Heart left ventricle (tissue), 16 donors: ENCODE data around the gene FSD2. TPM values are rescaled to one million over a fixed set of nuclear protein-coding genes. Genes with fewer than 3 reads are reported as not detected.
A peak's percentile ranks its signal among the peaks of the same experiment; 100 is the strongest.

ENCODE experiments used
- ATAC-seq, 4 donors: fragments of 200-7000 bp; cut with Tn5 transposase; one replicate each; pipeline ENCODE4 v1.9.1; 2020 to 2022; ENCODE audit warnings: moderate library complexity in 4 of 4, mild to moderate bottlenecking in 3 of 4, moderate number of reproducible peaks in 1 of 4
- DNase-seq, 5 donors: peaks; one replicate each; pipeline ENCODE4 v3.0.0-alpha.2; 2020
- H3K27ac ChIP-seq, 12 donors: fragments of 200-600 bp; sonication (generic) in 4 of 12; one replicate each; pipeline versions ENCODE4 v1.5.0 to v1.8.0; 2016 to 2022; ENCODE audit warnings: mild to moderate bottlenecking in 2 of 12
- H3K27me3 ChIP-seq, 9 donors: fragments of 200-600 bp; sonication (generic) in 2 of 9; one replicate each; pipeline versions ENCODE4 v1.5.1 to v1.8.0; 2016 to 2022; ENCODE audit warnings: mild to moderate bottlenecking in 3 of 9
- H3K36me3 ChIP-seq, 9 donors: fragments of 200-600 bp; sonication (generic) in 2 of 9; one replicate each; pipeline versions ENCODE4 v1.5.0 to v1.8.0; 2018 to 2022; ENCODE audit warnings: mild to moderate bottlenecking in 2 of 9
- H3K4me1 ChIP-seq, 12 donors: fragments of 200-600 bp; sonication (generic) in 4 of 12; one replicate each; pipeline versions ENCODE4 v1.5.0 to v1.8.0; 2016 to 2022; ENCODE audit warnings: mild to moderate bottlenecking in 3 of 12
- H3K4me3 ChIP-seq, 12 donors: fragments of 200-600 bp; sonication (generic) in 4 of 12; one replicate each; pipeline versions ENCODE4 v1.5.0 to v1.8.0; 2017 to 2022; ENCODE audit warnings: mild to moderate bottlenecking in 9 of 12, moderate library complexity in 4 of 12
- H3K9me3 ChIP-seq, 12 donors: fragments of 200-600 bp; sonication (generic) in 4 of 12; one replicate each; pipeline versions ENCODE4 v1.5.0 to v1.8.0; 2016 to 2022; ENCODE audit warnings: mild to moderate bottlenecking in 1 of 12
- POLR2A ChIP-seq, 2 donors: fragments of 450-650 bp; IDR thresholded peaks; one replicate each; pipeline ENCODE4 v1.6.1; 2017; ENCODE audit warnings: antibody characterized with exemption in 2 of 2, mild to moderate bottlenecking in 2 of 2, moderate library complexity in 2 of 2
- WGBS, 4 donors: extraction: QIAGEN DNeasy Blood & Tissue Kit in 2 of 4; methylation state at CpG; one replicate each; pipeline versions ENCODE4 v1.1.5 to v1.1.7; 2013 to 2018; 5-methylcytosine and 5-hydroxymethylcytosine counted together
- intact Hi-C, 10 donors: fragments of 100-400 bp; cut with DNase I; formaldehyde crosslinking; loops; one replicate each; pipeline versions ENCODE4 v1.11.1 to v1.14.2; 2022
- polyA plus RNA-seq, 2 donors: library from polyadenylated mRNA; stranded (reverse); fragments of 200-250 nt; gene quantifications; one replicate each; pipeline ENCODE4 v1.2.3, GENCODE V29; 2013
- total RNA-seq, 9 donors: library from RNA; depleted of rRNA in 2 of 9; stranded (reverse); fragments of >200 nt in 2 of 9; fragmentation: NEBNext Ultra II Directional in 3 of 9; extraction: Animal tissue kit (Norgen Biotek cat#: 25700) in 3 of 9; gene quantifications; one replicate each; pipeline versions ENCODE4 v1.1.0 to v1.2.4, GENCODE V29; 2016 to 2023
- TF ChIP-seq, protein P1 (sequence below), 12 donors: fragments of 200-600 bp; sonication (generic) in 4 of 12; IDR thresholded peaks; one replicate each; pipeline versions ENCODE4 v1.5.0 to v1.8.0; 2018 to 2022; ENCODE audit warnings: antibody characterized with exemption in 12 of 12, mild to moderate bottlenecking in 5 of 12
- donor health status: ischemic (EF 13 %, LVEDD 7.1; RV severe dilation, severe dysfunction).
- donor health status: healthy with polysubstance abuse.
- donor health status: DM: no; HTN: yes; CAD: no.
- donor health status: DM: no; HTN: no; CAD: no.
- donor health status: ischemic (EF 25% LVEDD 6.9; RV normal size, moderate dysfunction).
- donor health status: ischemic (EF 25% LVEDD 5.7; RV mildly dilated, moderate dysfunction).
- donor health status: healthy.
- donor health status: DM: yes; HTN: yes; CAD: no.
- donor health status: ischemic (EF 35%, LVEDD 5.7; RV mildly dilated, moderate dysfunction).
- donor health status: nonischemic (EF 11% LVEDD 7.7; RV severe dilation, severe dysfunction).
- donor health status: DM: yes; HTN: yes; CAD: no.
- donor health status: PGD.
- donor health status: ischemic (EF 29% LVEDD 5.4; RV normal size, mild dysfunction).
- donor health status: nonischemic (EF 23%, LVEDD 6.1; RV moderate dilation, normal function).

The FSD2 gene
- total and polyA plus RNA-seq, 11 donors: 3.6 to 140 (median 66.0) TPM

DNA sequence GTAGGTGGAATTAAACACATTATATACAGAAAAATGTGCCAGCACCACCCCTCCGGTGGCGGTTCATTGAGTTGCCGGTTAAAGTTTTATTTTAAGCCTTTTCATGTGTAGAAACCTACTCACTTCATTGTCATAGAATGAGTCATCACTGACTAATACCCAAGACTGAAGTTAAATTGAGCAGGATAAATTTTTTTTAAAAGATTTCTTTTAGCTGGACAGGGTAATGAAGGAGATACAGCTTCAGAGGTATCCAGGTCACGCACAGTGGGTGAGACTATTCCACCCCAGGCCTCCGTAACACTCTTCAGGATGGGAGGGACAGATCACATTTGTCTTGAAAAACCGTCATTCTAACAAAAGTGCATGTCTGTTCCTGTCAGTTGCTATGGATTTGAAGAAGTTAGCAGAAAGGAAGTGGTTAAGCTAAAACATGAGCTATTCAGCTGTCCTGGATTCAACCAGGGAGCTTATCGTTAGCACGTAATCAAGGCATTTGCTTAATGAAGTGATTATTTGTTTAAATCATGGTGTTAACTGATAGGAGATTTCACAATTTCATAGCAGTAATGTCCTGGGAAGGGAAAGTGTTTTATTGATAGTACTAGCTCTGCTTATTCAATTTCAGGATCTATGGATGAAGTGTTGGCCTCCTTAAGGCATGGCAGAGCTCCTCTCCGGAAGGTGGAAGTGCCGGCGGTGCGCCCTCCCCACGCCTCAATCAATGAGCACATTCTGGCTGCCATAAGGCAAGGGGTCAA, 26.9 kb upstream of the FSD2 start:
- TF ChIP-seq POLR2A (IDR thresholded peaks at IDR 0.05): no peak
- TF ChIP-seq, protein P1, sequence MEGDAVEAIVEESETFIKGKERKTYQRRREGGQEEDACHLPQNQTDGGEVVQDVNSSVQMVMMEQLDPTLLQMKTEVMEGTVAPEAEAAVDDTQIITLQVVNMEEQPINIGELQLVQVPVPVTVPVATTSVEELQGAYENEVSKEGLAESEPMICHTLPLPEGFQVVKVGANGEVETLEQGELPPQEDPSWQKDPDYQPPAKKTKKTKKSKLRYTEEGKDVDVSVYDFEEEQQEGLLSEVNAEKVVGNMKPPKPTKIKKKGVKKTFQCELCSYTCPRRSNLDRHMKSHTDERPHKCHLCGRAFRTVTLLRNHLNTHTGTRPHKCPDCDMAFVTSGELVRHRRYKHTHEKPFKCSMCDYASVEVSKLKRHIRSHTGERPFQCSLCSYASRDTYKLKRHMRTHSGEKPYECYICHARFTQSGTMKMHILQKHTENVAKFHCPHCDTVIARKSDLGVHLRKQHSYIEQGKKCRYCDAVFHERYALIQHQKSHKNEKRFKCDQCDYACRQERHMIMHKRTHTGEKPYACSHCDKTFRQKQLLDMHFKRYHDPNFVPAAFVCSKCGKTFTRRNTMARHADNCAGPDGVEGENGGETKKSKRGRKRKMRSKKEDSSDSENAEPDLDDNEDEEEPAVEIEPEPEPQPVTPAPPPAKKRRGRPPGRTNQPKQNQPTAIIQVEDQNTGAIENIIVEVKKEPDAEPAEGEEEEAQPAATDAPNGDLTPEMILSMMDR (IDR thresholded peaks at IDR 0.05): no peak
- intact Hi-C loops: loop anchor here in 1 of 10 donors (10.0 kb wide), 1 partner anchor 68 kb away; no protein-coding TSS in a partner anchor
- Histone ChIP-seq H3K4me3 (no peak overlapping the region), H3K27ac (peak overlapping the region in 1 of 12 donors; percentile 42), H3K9me3 (no peaks in the 10 kb centered on the region), H3K36me3 (peaks cover 0 to 100% (median 98%) of the 10 kb centered on the region in 9 donors), H3K4me1 (peaks cover 0 to 25% (median 0%) of the 10 kb centered on the region in 12 donors), H3K27me3 (no peaks in the 10 kb centered on the region)
- WGBS, 4 donors: 74 to 82% (median 77%) methylated on average over 13 of the region's 13 CpGs
- ATAC-seq: peak in 1 of 4 donors; percentile 47
- DNase-seq: no peak

DNA sequence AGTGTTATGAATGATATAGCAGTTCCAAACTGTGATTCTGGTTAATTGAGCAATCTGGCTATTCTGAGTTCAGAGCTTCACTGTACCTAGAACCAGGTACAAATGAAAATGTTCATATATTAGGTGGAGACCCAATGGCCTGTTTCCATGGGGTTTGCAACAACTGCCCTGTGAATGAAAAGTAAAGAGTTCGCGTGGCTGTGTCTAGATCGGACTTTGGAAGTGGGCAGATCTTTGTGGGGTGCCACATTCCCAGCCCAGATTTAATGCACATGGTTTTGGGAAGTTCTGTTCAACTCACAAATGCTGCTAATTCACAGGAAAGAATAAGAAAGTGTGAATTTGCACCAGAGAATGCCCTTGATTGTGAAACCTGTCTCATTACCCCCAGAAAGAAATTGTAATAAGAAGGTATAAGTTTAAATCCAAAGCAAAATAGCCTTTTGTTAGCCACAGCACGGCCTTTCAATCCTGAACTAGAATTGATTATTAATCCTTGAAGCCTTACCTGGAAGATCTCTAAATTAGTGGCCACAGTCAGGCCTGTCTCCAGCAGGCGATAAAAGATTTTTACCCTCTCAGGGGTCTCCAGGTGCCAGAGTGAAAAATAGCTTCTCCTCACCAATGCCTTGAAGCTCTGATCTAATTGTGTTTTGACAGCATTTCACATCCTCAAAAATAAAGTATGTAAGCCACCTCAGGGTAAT, 26.2 kb upstream of the FSD2 start:
- no peaks in the 10 kb centered on the region for H3K9me3 ChIP-seq
- peaks cover 0 to 25% (median 0%) of the 10 kb centered on the region in 12 donors for H3K4me1 ChIP-seq
- DNase-seq: no peak
- TF ChIP-seq POLR2A (IDR thresholded peaks at IDR 0.05): no peak
- TF ChIP-seq, protein P1 (IDR thresholded peaks at IDR 0.05): no peak
- intact Hi-C loops: loop anchor here in 1 of 10 donors (10.0 kb wide), 1 partner anchor 67 kb away; no protein-coding TSS in a partner anchor
- peaks cover 0 to 100% (median 100%) of the 10 kb centered on the region in 9 donors for H3K36me3 ChIP-seq
- WGBS, 4 donors: 93 to 98% (median 96%) methylated on average over 5 of the region's 5 CpGs
- H3K27ac ChIP-seq: peak overlapping the region in 1 of 12 donors; percentile 42
- ATAC-seq: no peak
- no peak overlapping the region for H3K4me3 ChIP-seq
- no peaks in the 10 kb centered on the region for H3K27me3 ChIP-seq

DNA sequence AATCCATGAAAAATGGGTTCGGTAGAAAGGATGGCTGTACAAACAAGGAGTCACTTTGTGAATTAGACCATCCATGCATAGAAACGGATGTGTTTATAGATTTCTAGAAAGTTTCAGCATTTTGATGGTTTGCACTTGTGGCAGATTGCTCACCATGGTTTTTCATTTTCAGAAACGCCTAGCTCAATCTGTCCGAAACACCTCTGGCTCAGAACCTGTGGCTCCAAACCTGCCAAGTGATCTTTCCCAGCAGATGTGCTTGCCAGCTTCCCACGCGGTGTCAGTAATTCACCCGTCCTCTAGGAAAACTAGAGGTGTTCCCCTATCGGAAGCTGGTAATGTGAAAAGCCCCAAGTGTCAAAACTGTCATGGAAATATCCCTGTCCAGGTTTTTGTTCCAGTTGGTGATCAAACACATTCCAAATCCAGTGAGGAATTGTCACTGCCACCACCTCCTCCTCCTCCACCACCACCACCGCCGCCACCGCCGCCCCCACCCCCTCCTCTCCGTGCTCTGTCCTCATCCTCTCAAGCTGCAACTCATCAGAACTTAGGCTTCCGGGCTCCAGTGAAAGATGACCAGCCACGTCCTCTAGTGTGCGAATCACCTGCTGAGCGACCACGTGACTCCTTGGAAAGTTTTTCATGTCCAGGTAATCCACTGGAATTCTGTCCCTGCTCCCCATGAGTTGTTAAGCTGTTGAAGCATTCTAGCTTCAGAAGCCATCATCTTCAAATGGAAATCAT, 24.7 kb upstream of the FSD2 start:
- DNase-seq (no peak), ATAC-seq (no peak)
- H3K4me3 ChIP-seq: no peak overlapping the region
- no peaks in the 10 kb centered on the region for H3K9me3 ChIP-seq
- H3K4me1 ChIP-seq: peaks cover 0 to 25% (median 0%) of the 10 kb centered on the region in 12 donors
- intact Hi-C loops: loop anchor here in 1 of 10 donors (10.0 kb wide), 1 partner anchor 66 kb away; no protein-coding TSS in a partner anchor
- H3K36me3 ChIP-seq: peaks cover 0 to 100% (median 100%) of the 10 kb centered on the region in 9 donors
- 86 to 92% (median 88%) methylated on average over 18 of the region's 18 CpGs for WGBS, 4 donors
- no peak for TF ChIP-seq POLR2A (IDR thresholded peaks at IDR 0.05)
- TF ChIP-seq, protein P1 (IDR thresholded peaks at IDR 0.05): no peak
- H3K27me3 ChIP-seq: no peaks in the 10 kb centered on the region
- H3K27ac ChIP-seq: no peak overlapping the region
